Ovary (tissue), 3 donors: ENCODE results near the gene FOXO1.

Experiments
- EP300 ChIP-seq: sonication (generic); formaldehyde crosslinking; IDR thresholded peaks from one replicate; pipeline ENCODE4 v1.6.1; 2017; ENCODE audit warnings: antibody characterized with exemption
- POLR2A ChIP-seq: fragments of 450-650 bp; IDR thresholded peaks from one replicate; pipeline ENCODE4 v1.6.1; 2017; ENCODE audit warnings: antibody characterized with exemption, mild to moderate bottlenecking, moderate library complexity
- TF ChIP-seq, protein P1 (sequence below), 3 donors: fragments of 450-650 bp in 2 of 3; fragments of 200-600 bp in 1 of 3; IDR thresholded peaks; one replicate each; pipeline versions ENCODE4 v1.5.1 to v1.8.0; 2016 to 2022; ENCODE audit warnings: antibody characterized with exemption in 3 of 3, mild to moderate bottlenecking in 1 of 3
- donor health status: DM: no; HTN: no; CAD: no.

DNA sequence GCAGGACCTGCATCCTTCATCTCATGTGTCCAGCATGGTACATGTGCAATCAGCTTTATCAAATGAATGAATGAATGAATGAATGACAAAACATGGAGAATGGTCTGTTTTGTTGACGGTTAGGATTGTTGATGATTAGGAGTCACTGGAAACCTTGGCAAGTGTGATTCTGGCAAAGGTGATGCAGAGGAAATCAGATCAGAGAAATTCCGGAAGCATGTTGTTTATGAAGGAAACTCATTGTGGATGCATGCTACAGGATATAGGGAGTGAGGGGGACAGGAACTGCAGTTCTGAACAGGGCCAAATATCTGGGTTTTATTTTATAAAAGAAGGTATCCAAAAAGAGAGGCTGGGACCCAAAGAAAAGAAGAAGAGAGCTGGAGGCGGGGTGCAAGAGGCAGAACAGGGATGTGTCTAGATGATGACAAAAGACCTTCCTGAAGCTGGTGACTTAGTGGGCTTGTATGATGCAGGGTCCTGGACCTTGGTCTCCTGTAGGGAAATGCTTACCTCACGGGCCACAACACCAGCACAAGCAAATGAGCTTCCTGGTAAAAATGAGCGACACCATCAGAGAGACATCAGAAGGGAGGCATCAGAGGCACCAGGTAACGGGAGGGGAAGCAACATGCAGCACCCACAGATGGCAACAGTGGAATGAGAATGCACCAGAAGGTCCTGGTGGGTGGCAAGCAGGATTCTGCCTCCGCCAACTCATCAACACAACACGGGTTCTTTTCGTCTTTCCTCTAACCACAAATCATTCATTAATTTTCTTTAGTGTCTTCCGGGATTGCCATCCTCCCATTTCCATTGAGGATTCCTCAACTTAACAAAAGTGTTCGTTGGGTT lies 159.6 kb downstream of the FOXO1 start:
- TF ChIP-seq, protein P1, sequence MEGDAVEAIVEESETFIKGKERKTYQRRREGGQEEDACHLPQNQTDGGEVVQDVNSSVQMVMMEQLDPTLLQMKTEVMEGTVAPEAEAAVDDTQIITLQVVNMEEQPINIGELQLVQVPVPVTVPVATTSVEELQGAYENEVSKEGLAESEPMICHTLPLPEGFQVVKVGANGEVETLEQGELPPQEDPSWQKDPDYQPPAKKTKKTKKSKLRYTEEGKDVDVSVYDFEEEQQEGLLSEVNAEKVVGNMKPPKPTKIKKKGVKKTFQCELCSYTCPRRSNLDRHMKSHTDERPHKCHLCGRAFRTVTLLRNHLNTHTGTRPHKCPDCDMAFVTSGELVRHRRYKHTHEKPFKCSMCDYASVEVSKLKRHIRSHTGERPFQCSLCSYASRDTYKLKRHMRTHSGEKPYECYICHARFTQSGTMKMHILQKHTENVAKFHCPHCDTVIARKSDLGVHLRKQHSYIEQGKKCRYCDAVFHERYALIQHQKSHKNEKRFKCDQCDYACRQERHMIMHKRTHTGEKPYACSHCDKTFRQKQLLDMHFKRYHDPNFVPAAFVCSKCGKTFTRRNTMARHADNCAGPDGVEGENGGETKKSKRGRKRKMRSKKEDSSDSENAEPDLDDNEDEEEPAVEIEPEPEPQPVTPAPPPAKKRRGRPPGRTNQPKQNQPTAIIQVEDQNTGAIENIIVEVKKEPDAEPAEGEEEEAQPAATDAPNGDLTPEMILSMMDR (IDR thresholded peaks at IDR 0.05) = no peak
- no peak for TF ChIP-seq EP300
- no peak for TF ChIP-seq POLR2A
